HepG2 (cell line): ENCODE results near the gene ATG13. TPM values are rescaled to one million over a fixed set of nuclear protein-coding genes. Genes with fewer than 3 reads are reported as not detected.

ENCODE experiments used
- ATAC-seq: fragments of 200-7000 bp; cut with Tn5 transposase; 3 replicates; pipeline ENCODE4 v1.9.1; 2020; ENCODE audit warnings: mild to moderate bottlenecking, moderate library complexity
- BruUV-seq: library from RNA; stranded (reverse); fragments of 400-500 nt; replicated peaks from 2 replicates; lab custom pipeline; 2021; lab: Mats Ljungman, UMichigan
- CTCF ChIA-PET: fragments of 300-600 bp; formaldehyde crosslinking; extraction: SDS; loops from one replicate; lab custom pipeline; 2021; ENCODE audit warnings: low total read pairs, inconsistent platforms, low intra/inter-chr PET ratio; lab: Yijun Ruan, JAX
- POLR2A ChIA-PET: fragments of 350-600 bp; sonication (Branson Sonifier 250); formaldehyde crosslinking; loops from one replicate; lab custom pipeline; 2020; ENCODE audit warnings: antibody characterized with exemption, inconsistent platforms; lab: Yijun Ruan, JAX
- DNase-seq: peaks from one replicate; pipeline ENCODE4 v3.0.0-alpha.2; 2015; ENCODE audit warnings: low spot score
- FAIRE-seq: peaks from 3 replicates; lab custom pipeline; 2011; peaks lifted over from hg19 to GRCh38; lab: Jason Lieb, UNC
- H2AFZ ChIP-seq: one replicate; pipeline ENCODE4 v1.6.1; 2011; ENCODE audit warnings: low read length, inconsistent platforms
- H3K27ac ChIP-seq: fragments of 300-600 bp; 3 replicates; pipeline ENCODE4 v1.8.0; 2011; ENCODE audit warnings: mixed run types, mild to moderate bottlenecking, mixed read lengths, low read length, inconsistent platforms; ENCODE audit not compliant: insufficient read depth; ENCODE audit errors: extremely low read length
- H3K27me3 ChIP-seq, 2 experiments: fragments of 200-600 bp in 1 of 2; 2 replicates in 1 of 2; 3 replicates in 1 of 2; pipeline versions ENCODE4 v1.6.0 to v1.8.0; 2011; ENCODE audit warnings: low read length in 2 of 2, mild to moderate bottlenecking in 2 of 2, moderate library complexity in 2 of 2, inconsistent platforms in 1 of 2; ENCODE audit not compliant: insufficient read depth in 2 of 2, control insufficient read depth in 1 of 2
- H3K36me3 ChIP-seq, 2 experiments: fragments of 200-600 bp in 1 of 2; replicated peaks in 1 of 2; 2 replicates in 1 of 2; 3 replicates in 1 of 2; pipeline versions ENCODE4 v1.5.1 to v1.8.0; 2011; ENCODE audit warnings: low read length in 2 of 2, inconsistent platforms in 1 of 2; ENCODE audit not compliant: insufficient read depth in 2 of 2, control insufficient read depth in 1 of 2
- H3K4me1 ChIP-seq: 2 replicates; pipeline ENCODE4 v1.5.1; 2012; ENCODE audit warnings: low read length, inconsistent platforms; ENCODE audit not compliant: insufficient read depth
- H3K4me2 ChIP-seq: 2 replicates; pipeline ENCODE4 v1.6.0; 2011; ENCODE audit warnings: low read depth, low read length, inconsistent platforms
- H3K4me3 ChIP-seq, 3 experiments: fragments of 200-600 bp in 1 of 3; sonication (generic), shearing (Covaris generic) in 1 of 3; replicated peaks in 1 of 3; 2 replicates each; pipeline ENCODE4 v1.5.1; 2011 to 2016; ENCODE audit warnings: low read length in 3 of 3, inconsistent platforms in 2 of 3, low read depth in 2 of 3, mild to moderate bottlenecking in 2 of 3, control low read depth in 1 of 3, mixed read lengths in 1 of 3; ENCODE audit not compliant: insufficient read depth in 1 of 3
- H3K79me2 ChIP-seq: one replicate; pipeline ENCODE4 v1.6.1; 2011; ENCODE audit warnings: low read length, inconsistent platforms; ENCODE audit not compliant: insufficient read depth
- H3K9ac ChIP-seq: 2 replicates; pipeline ENCODE4 v1.6.0; 2011; ENCODE audit warnings: mild to moderate bottlenecking, low read depth, low read length, inconsistent platforms; ENCODE audit not compliant: insufficient read depth
- H3K9me3 ChIP-seq: 2 replicates; pipeline ENCODE4 v1.5.1; 2012; ENCODE audit warnings: mild to moderate bottlenecking, low read length
- H4K20me1 ChIP-seq: 2 replicates; pipeline ENCODE4 v1.6.0; 2011; ENCODE audit warnings: inconsistent platforms, mild to moderate bottlenecking, low read length, moderate library complexity; ENCODE audit not compliant: insufficient read depth
- BHLHE40 ChIP-seq: IDR thresholded peaks from 2 replicates; pipeline ENCODE4 v1.6.1; 2011; ENCODE audit warnings: low read length, improper control_type of control experiment
- GATAD1 ChIP-seq: IDR thresholded peaks from 2 replicates; pipeline ENCODE4 v1.6.1; 2016; ENCODE audit warnings: missing genetic modification reagents, missing compliant biosample characterization
- HOXA9 ChIP-seq: sonication (generic); formaldehyde crosslinking; IDR thresholded peaks from 2 replicates; pipeline ENCODE4 v1.8.1; 2022; ENCODE audit warnings: missing genetic modification reagents, mild to moderate bottlenecking, moderate library complexity, borderline replicate concordance
- MED8 ChIP-seq: sonication (generic); formaldehyde crosslinking; IDR thresholded peaks from 2 replicates; pipeline ENCODE4 v1.8.1; 2023; ENCODE audit warnings: mild to moderate bottlenecking, missing genetic modification reagents; ENCODE audit not compliant: insufficient replicate concordance
- MXD3 ChIP-seq: IDR thresholded peaks from 2 replicates; pipeline ENCODE4 v1.6.1; 2016; ENCODE audit warnings: mild to moderate bottlenecking, missing biosample characterization, missing genetic modification reagents
- PHF21A ChIP-seq: sonication (generic); formaldehyde crosslinking; IDR thresholded peaks from 2 replicates; pipeline ENCODE4 v1.5.0; 2020; ENCODE audit warnings: mild to moderate bottlenecking, missing genetic modification reagents
- SRSF9 ChIP-seq: fragments of 200-400 bp; formaldehyde crosslinking; IDR thresholded peaks from 2 replicates; pipeline ENCODE4 v1.6.1; 2018; ENCODE audit warnings: borderline replicate concordance, mild to moderate bottlenecking, low read depth, low read length; ENCODE audit not compliant: insufficient read depth, poor library complexity, severe bottlenecking
- TEF ChIP-seq: sonication (generic); formaldehyde crosslinking; IDR thresholded peaks from 2 replicates; pipeline ENCODE4 v1.5.0; 2020; ENCODE audit warnings: missing genetic modification reagents
- TOE1 ChIP-seq: sonication (generic); formaldehyde crosslinking; IDR thresholded peaks from 2 replicates; pipeline ENCODE4 v1.4.0; 2020; ENCODE audit warnings: mild to moderate bottlenecking, missing genetic modification reagents
- ZNF136 ChIP-seq: sonication (generic); formaldehyde crosslinking; IDR thresholded peaks from 2 replicates; pipeline ENCODE4 v1.8.1; 2022; ENCODE audit warnings: low read depth, mild to moderate bottlenecking, moderate library complexity, missing genetic modification reagents
- ZNF20 ChIP-seq: sonication (generic); formaldehyde crosslinking; IDR thresholded peaks from 2 replicates; pipeline ENCODE4 v1.4.0; 2020; ENCODE audit warnings: mild to moderate bottlenecking, moderate library complexity, missing genetic modification reagents
- ZNF296 ChIP-seq: sonication (generic); formaldehyde crosslinking; conservative IDR thresholded peaks from 2 replicates; pipeline ENCODE4 v1.5.0; 2020; ENCODE audit warnings: mild to moderate bottlenecking, missing genetic modification reagents
- ZNF768 ChIP-seq: sonication (generic); formaldehyde crosslinking; IDR thresholded peaks from 2 replicates; pipeline ENCODE4 v1.4.0; 2020; ENCODE audit warnings: missing genetic modification reagents
- ZSCAN30 ChIP-seq: sonication (generic); formaldehyde crosslinking; IDR thresholded peaks from 2 replicates; pipeline ENCODE4 v1.5.0; 2020; ENCODE audit warnings: mild to moderate bottlenecking, missing genetic modification reagents
- WGBS: methylation state at CpG from one replicate; pipeline ENCODE4 v1.1.6; 2017; ENCODE audit warnings: low lambda C conversion rate; 5-methylcytosine and 5-hydroxymethylcytosine counted together
- in situ Hi-C: cut with HindIII; loops from 2 replicates; pipeline ENCODE4 v1.10.0; 2017; ENCODE audit warnings: low pct_unique_long_range_greater_than_20kb; ENCODE audit not compliant: extremely low pct_ligation_motif_present
- intact Hi-C: fragments of 100-400 bp; cut with micrococcal nuclease; formaldehyde crosslinking; loops from one replicate; pipeline ENCODE4 v1.10.0; 2022; ENCODE audit not compliant: unreplicated experiment
- polyA plus RNA-seq, 8 experiments: library from polyadenylated mRNA; depleted of rRNA in 3 of 8; stranded (reverse) in 7 of 8; unstranded in 1 of 8; fragments of >200 nt; fragmentation: Illumina TruSeq in 4 of 8; extraction: Trizol in 4 of 8; gene quantifications; 2 replicates each; pipeline versions ENCODE4 v1.2.1 to v1.2.3, GENCODE V29; 2011 to 2016; ENCODE audit warnings: low read depth in 4 of 8, missing spikeins in 1 of 8, mixed read lengths in 1 of 8; ENCODE audit not compliant: insufficient read depth in 1 of 8
- total RNA-seq, 5 experiments: library from RNA; depleted of rRNA; stranded (reverse); fragments of >200 nt; fragmentation: Illumina TruSeq; extraction: Trizol; gene quantifications; 2 replicates each; pipeline ENCODE4 v1.2.3, GENCODE V29; 2016; ENCODE audit warnings: low read depth in 1 of 5
- TF ChIP-seq, protein P1 (sequence below): sonication (generic); formaldehyde crosslinking; IDR thresholded peaks from 2 replicates; pipeline ENCODE4 v1.8.1; 2023; ENCODE audit warnings: mild to moderate bottlenecking, inconsistent platforms, moderate library complexity, missing genetic modification reagents, borderline replicate concordance
- TF ChIP-seq, protein P2 (sequence below): sonication (generic); formaldehyde crosslinking; IDR thresholded peaks from 2 replicates; pipeline ENCODE4 v1.4.0; 2020; ENCODE audit warnings: mild to moderate bottlenecking, missing genetic modification reagents
- TF ChIP-seq, protein P3 (sequence below): fragments of 450-650 bp; IDR thresholded peaks from 2 replicates; pipeline ENCODE4 v1.6.1; 2017

ATG13 gene
- total and polyA plus RNA-seq, 2 of the 13 experiments (the other 11 are each of a cell fraction or from before 2014, with no cell fraction given) = 55.0 to 77.3 TPM

GRCh38 chr11:46604796-46605195 lies 12.6 kb upstream of the ATG13 start:
- ATAC-seq (no peak), FAIRE-seq (no peak), DNase-seq (no peak)
- peaks cover 9% of the 10 kb centered on the region for H3K4me1 ChIP-seq
- 100% methylated on average over 1 of the region's 1 CpG for WGBS
- H3K79me2 ChIP-seq = no peaks in the 10 kb centered on the region
- CTCF ChIA-PET = no interaction called here
- H3K9ac ChIP-seq = no peak overlapping the region
- H3K4me3 ChIP-seq = no peak overlapping the region
- H3K36me3 ChIP-seq = peaks cover 5 to 7% of the 10 kb centered on the region in 2 experiments; a peak in 4 of 5 replicates
- POLR2A ChIA-PET = interaction anchor here (2.4 kb wide), 1 partner anchor 11 kb away, joined by 9 read pairs; the partner anchor contains the start of gene AMBRA1
- no peaks in the 10 kb centered on the region for H3K9me3 ChIP-seq
- intact Hi-C loops (no loop called here), in situ Hi-C loops (no loop called here)
- no peaks in the 10 kb centered on the region for H4K20me1 ChIP-seq
- H3K27me3 ChIP-seq = no peaks in the 10 kb centered on the region
- TF ChIP-seq ZNF768 (CRISPR knock-in tag) (no peak), MXD3 (CRISPR knock-in tag) (no peak), ZNF136 (CRISPR knock-in tag) (no peak), HOXA9 (CRISPR knock-in tag) (no peak), ZSCAN30 (no peak), TEF (CRISPR knock-in tag) (no peak), MED8 (CRISPR knock-in tag) (no peak), ZNF296 (CRISPR knock-in tag) (no peak), PHF21A (no peak), BHLHE40 (no peak), ZNF20 (CRISPR knock-in tag) (no peak), TOE1 (CRISPR knock-in tag) (no peak), GATAD1 (no peak), SRSF9 (no peak)
- TF ChIP-seq, protein P1, sequence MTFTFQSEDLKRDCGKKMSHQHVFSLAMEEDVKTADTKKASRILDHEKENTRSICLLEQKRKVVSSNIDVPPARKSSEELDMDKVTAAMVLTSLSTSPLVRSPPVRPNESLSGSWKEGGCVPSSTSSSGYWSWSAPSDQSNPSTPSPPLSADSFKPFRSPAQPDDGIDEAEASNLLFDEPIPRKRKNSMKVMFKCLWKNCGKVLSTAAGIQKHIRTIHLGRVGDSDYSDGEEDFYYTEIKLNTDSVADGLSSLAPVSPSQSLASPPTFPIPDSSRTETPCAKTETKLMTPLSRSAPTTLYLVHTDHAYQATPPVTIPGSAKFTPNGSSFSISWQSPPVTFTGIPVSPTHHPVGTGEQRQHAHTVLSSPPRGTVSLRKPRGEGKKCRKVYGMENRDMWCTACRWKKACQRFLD (CRISPR knock-in tag) = no peak
- TF ChIP-seq, protein P2, sequence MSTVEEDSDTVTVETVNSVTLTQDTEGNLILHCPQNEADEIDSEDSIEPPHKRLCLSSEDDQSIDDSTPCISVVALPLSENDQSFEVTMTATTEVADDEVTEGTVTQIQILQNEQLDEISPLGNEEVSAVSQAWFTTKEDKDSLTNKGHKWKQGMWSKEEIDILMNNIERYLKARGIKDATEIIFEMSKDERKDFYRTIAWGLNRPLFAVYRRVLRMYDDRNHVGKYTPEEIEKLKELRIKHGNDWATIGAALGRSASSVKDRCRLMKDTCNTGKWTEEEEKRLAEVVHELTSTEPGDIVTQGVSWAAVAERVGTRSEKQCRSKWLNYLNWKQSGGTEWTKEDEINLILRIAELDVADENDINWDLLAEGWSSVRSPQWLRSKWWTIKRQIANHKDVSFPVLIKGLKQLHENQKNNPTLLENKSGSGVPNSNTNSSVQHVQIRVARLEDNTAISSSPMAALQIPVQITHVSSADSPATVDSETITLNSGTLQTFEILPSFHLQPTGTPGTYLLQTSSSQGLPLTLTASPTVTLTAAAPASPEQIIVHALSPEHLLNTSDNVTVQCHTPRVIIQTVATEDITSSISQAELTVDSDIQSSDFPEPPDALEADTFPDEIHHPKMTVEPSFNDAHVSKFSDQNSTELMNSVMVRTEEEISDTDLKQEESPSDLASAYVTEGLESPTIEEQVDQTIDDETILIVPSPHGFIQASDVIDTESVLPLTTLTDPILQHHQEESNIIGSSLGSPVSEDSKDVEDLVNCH (CRISPR knock-in tag) = no peak
- TF ChIP-seq, protein P3, sequence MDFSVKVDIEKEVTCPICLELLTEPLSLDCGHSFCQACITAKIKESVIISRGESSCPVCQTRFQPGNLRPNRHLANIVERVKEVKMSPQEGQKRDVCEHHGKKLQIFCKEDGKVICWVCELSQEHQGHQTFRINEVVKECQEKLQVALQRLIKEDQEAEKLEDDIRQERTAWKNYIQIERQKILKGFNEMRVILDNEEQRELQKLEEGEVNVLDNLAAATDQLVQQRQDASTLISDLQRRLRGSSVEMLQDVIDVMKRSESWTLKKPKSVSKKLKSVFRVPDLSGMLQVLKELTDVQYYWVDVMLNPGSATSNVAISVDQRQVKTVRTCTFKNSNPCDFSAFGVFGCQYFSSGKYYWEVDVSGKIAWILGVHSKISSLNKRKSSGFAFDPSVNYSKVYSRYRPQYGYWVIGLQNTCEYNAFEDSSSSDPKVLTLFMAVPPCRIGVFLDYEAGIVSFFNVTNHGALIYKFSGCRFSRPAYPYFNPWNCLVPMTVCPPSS = no peak
- no TSS peak for BruUV-seq
- no peak overlapping the region for H3K4me2 ChIP-seq
- no peak overlapping the region for H3K27ac ChIP-seq
- H2AFZ ChIP-seq = no peak overlapping the region
